Measurements from ENCODE around the gene UNCX. TPM values are rescaled to one million over a fixed set of nuclear protein-coding genes. Genes with fewer than 3 reads are reported as not detected.

UNCX gene
- total RNA-seq, 2 donors from 2014 or later, result not detected

DNA sequence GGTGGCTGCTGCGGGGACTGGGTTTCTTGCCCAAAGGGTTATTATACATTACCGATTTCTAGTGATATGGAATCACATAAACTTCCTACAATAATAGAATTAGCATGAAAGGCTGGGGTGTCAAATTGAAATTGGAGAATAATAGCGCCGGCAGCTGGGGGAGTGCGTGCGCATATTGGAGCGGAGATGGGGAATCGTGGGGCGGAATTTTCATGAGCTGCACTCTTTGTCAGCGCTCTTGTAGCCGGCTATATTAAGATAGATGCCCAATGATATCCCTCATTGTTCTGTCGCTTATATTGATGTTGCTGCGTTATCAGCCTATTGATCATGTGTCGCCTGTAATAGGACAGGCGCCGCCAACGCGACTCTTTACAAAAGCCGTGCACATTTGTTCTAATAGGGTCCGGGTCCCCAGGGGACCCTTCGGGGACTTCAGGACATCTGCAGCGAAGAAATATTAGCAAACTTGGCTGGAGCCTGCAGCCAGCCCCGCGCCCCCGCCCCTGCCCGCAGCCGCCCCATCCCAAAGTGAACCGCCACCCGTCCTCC, 5.1 kb downstream of the UNCX start:
- DNase-seq, result no peak
- no peaks in the 10 kb centered on the region for H3K9me3 ChIP-seq
- H3K4me3 ChIP-seq, result no peak overlapping the region
- peaks cover 87% of the 10 kb centered on the region for H3K27me3 ChIP-seq
- no peaks in the 10 kb centered on the region for H3K4me1 ChIP-seq
- no peak overlapping the region for H3K9ac ChIP-seq (ENCODE audit: low read depth in 2 of 2, low read length in 2 of 2)
- no peaks in the 10 kb centered on the region for H3K36me3 ChIP-seq
- TF ChIP-seq, protein P1, sequence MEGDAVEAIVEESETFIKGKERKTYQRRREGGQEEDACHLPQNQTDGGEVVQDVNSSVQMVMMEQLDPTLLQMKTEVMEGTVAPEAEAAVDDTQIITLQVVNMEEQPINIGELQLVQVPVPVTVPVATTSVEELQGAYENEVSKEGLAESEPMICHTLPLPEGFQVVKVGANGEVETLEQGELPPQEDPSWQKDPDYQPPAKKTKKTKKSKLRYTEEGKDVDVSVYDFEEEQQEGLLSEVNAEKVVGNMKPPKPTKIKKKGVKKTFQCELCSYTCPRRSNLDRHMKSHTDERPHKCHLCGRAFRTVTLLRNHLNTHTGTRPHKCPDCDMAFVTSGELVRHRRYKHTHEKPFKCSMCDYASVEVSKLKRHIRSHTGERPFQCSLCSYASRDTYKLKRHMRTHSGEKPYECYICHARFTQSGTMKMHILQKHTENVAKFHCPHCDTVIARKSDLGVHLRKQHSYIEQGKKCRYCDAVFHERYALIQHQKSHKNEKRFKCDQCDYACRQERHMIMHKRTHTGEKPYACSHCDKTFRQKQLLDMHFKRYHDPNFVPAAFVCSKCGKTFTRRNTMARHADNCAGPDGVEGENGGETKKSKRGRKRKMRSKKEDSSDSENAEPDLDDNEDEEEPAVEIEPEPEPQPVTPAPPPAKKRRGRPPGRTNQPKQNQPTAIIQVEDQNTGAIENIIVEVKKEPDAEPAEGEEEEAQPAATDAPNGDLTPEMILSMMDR (IDR thresholded peaks at IDR 0.05), result no peak
- H3K27ac ChIP-seq, result no peak overlapping the region
- intact Hi-C loops (cut with DNase I), result no loop called here

DNA sequence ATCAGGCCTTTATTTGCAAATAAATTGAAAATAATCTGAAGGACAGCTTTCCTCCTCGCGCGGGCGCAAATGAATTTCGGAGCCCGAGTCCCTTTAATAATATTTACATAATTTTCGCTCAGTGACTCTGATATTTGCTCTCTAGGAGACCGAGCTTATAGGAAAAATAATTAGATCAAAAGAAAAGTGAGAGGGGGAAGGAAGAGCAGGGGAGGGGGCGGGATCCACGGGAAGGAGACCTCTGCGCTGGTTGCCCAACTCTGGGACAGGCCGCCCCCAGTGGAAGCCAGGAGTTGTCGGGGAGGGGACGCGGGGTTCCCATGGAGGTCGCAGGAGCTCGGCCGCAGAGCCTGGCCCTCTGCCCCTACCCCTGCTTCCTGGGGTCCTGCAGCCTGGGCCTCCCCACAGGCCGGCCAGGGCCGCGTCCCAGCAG, 5.8 kb downstream of the UNCX start:
- no peak overlapping the region for H3K27ac ChIP-seq
- no peak overlapping the region for H3K9ac ChIP-seq (ENCODE audit: low read depth in 2 of 2, low read length in 2 of 2)
- TF ChIP-seq, protein P1 (IDR thresholded peaks at IDR 0.05), result no peak
- intact Hi-C loops (cut with DNase I), result no loop called here
- H3K4me3 ChIP-seq, result no peak overlapping the region
- H3K4me1 ChIP-seq, result no peaks in the 10 kb centered on the region
- DNase-seq, result no peak
- peaks cover 88% of the 10 kb centered on the region for H3K27me3 ChIP-seq
- no peaks in the 10 kb centered on the region for H3K36me3 ChIP-seq
- H3K9me3 ChIP-seq, result no peaks in the 10 kb centered on the region

DNA sequence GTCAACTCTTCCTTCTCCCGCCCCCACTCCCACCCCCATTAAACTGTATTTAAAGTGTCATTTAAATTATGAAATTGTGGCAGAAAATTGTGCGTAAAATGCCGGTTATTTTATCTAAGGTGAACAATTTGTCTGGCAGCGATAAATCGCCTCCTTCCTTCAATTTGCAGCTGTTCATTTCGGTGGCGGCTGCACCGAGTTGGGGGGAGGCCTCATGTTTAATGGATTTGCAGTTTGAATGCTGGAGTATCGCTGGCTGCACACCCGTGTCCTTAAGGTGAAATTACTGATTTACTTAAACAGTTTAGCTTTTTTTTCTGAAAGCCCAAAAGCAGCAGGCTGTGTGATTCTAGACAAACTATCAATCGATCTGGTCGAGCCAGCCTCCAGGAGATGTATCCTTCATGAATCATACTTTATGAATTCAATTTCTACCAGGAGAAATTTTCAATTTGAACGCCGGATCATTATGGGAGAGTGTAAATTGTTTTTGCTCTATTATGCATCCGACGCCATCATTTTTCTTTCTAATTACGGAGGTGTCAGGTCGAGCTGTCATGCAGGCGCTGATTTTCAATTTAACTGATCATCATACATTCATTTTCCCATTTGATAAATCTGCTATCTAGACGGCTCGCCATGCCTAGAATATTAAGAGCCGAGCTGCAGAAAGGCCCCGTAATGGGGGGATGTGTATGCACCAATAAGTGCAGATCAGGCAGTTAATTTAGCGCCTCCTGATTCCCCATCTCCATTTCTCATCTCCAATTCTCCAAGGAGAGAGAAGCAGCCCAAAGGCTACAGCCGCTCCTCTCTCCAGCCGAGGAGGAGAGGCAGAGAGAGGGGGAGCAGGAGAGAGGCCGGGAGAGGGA, 6.5 kb downstream of the UNCX start:
- H3K9ac ChIP-seq (ENCODE audit: low read depth in 2 of 2, low read length in 2 of 2), result no peak overlapping the region
- no peaks in the 10 kb centered on the region for H3K36me3 ChIP-seq
- intact Hi-C loops (cut with DNase I), result no loop called here
- peaks cover 88% of the 10 kb centered on the region for H3K27me3 ChIP-seq
- no peaks in the 10 kb centered on the region for H3K4me1 ChIP-seq
- no peak for DNase-seq
- H3K27ac ChIP-seq, result no peak overlapping the region
- no peak overlapping the region for H3K4me3 ChIP-seq
- no peaks in the 10 kb centered on the region for H3K9me3 ChIP-seq
- TF ChIP-seq, protein P1 (IDR thresholded peaks at IDR 0.05), result no peak

DNA sequence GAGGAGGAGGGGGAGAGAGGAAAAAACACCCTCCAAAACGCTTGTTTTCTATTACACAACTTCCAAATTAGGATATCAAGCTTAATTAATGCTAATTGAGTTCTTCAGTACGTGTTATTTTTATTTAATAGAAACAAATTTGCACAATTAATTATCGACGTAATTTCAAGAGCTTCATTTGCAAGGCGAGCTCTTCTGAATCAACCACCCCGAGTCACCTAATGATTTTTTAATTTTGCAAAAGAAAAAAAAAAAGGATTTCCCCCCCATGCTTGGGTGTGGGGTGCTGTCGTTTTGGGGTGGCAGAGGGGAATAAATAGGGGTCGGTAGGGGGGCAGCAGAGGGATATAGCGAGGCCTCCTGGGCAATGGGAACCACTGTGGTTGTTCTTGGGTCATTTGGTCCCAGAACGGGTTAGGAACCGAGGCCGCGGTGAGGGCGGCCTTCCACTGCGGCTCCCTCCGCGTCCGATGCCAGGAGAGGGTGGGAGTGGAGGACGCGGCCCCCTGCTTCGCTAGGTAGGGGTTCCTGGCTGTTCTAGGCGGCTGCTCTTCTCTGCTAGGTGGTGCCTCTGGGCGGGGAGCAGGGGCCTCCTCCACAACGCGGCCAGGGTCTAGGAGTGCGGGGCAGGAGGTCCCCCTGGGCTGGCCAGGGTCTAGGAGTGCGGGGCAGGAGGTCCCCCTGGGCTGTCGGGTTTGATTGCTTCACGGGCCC, 7.3 kb downstream of the UNCX start:
- Histone ChIP-seq H3K27me3 (peaks cover 87% of the 10 kb centered on the region), H3K27ac (no peak overlapping the region), H3K9me3 (no peaks in the 10 kb centered on the region), H3K9ac (ENCODE audit: low read depth in 2 of 2, low read length in 2 of 2) (no peak overlapping the region), H3K4me1 (no peaks in the 10 kb centered on the region), H3K36me3 (no peaks in the 10 kb centered on the region), H3K4me3 (no peak overlapping the region)
- intact Hi-C loops (cut with DNase I), result no loop called here
- DNase-seq, result no peak
- TF ChIP-seq, protein P1 (IDR thresholded peaks at IDR 0.05), result no peak

DNA sequence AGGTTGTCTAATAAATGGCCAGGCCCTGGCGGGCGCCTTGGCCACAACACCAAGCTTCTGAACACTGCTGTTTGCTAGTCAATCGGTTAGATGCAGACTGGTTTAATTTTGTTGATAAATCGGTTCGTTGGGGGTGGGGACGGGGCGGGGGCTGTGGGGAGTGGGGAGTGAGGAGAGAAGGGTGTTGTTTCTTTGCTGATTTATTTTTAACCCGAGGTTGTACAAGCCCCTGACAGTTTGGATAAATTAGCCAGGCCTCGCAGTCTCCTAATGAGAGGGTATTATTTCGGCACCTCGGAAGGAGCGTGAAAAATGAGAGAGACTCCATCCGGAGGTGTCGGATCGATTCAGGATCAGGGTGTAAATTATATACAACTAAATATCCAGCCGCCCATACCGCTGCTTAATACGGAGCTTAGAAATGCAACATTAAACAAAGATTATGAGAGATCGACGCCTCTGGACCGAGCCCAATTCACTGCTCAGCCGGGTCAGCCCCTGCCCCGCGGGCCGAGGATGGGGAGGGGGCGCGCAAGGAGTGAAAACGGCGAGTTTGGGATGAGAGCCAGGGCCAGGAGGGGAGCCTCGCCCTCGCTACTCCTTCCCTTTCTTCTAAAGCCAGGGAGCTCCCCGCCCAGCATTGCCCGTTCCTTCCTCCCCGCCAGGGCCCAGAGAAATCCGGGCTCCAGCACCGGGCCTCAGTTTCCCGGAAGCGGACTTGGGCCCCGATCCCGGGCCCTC, 8.0 kb downstream of the UNCX start:
- Histone ChIP-seq H3K27ac (no peak overlapping the region), H3K36me3 (no peaks in the 10 kb centered on the region), H3K4me1 (no peaks in the 10 kb centered on the region), H3K9me3 (no peaks in the 10 kb centered on the region), H3K4me3 (no peak overlapping the region), H3K27me3 (peaks cover 87% of the 10 kb centered on the region), H3K9ac (ENCODE audit: low read depth in 2 of 2, low read length in 2 of 2) (no peak overlapping the region)
- intact Hi-C loops (cut with DNase I), result no loop called here
- no peak for DNase-seq
- TF ChIP-seq, protein P1 (IDR thresholded peaks at IDR 0.05), result no peak
